ENCODE measurements around the gene FNDC10.

GRCh38 chr1:1627829-1628753 lies 28.2 kb upstream of the FNDC10 start:
- TF ChIP-seq EZH2phosphoT487 (IDR thresholded peaks at IDR 0.05; ENCODE audit: insufficient read depth, low read depth) (no peak), EZH2 (IDR thresholded peaks at IDR 0.05; ENCODE audit: insufficient read depth, poor library complexity, severe bottlenecking) (no peak)

Data from GM23248 (cell line).